Aortic smooth muscle cell (primary cell): ENCODE measurements around the gene GPR4. TPM values are rescaled to one million over a fixed set of nuclear protein-coding genes. Genes with fewer than 3 reads are reported as not detected.

Experiments used
- total RNA-seq: library from RNA; depleted of rRNA; stranded (reverse); fragments of >200 nt; gene quantifications from 2 replicates; pipeline ENCODE4 v1.2.3, GENCODE V29; 2014

Gene GPR4
- total RNA-seq, result 0.40 and 0.99 TPM in 2 replicates

DNA sequence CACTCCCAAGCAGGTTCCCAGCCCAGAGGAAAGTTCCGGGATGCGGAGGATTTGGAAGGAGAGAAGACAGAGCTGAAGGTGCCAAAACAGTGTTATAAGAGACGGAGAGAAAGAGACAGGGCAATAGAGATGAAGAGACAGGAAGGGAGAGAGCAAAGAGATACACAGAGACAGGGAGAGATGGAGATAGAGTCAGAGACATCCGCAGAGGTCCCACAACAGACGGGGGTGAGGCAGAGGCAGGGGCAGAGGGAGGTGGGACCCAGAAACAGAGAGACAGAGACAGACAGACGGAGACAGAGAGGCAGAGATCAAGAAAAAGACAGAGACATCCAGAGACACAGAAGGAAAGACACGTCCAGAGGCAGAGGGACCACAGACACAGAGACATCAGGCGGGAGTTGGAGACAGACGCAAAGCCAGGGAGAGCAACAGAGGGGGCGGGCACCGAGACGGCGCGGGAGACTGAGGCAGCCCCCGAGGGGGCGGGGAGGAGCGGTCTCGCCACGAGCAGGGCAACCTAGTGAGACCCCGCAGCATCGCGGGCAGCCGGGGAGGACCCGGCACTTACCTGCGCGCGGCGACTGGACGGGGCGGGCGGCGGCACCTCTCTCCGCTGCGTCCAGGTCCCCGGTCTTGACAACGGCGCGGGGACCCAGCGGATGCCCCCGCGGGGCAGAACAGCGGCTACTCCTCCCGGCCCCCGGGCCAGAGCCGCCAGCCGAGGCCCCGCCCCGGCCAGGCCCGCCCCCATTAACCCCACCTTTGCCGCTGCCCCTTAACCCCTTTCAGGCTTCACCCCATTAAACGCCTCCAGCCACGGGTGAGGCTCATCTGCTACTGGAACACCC is at the start of gene GPR4:
GPR4 (minus strand) TSS at position 689 of the 851 bp plus-strand sequence. CDS start 10,346 bp downstream, outside the sequence.

DNA sequence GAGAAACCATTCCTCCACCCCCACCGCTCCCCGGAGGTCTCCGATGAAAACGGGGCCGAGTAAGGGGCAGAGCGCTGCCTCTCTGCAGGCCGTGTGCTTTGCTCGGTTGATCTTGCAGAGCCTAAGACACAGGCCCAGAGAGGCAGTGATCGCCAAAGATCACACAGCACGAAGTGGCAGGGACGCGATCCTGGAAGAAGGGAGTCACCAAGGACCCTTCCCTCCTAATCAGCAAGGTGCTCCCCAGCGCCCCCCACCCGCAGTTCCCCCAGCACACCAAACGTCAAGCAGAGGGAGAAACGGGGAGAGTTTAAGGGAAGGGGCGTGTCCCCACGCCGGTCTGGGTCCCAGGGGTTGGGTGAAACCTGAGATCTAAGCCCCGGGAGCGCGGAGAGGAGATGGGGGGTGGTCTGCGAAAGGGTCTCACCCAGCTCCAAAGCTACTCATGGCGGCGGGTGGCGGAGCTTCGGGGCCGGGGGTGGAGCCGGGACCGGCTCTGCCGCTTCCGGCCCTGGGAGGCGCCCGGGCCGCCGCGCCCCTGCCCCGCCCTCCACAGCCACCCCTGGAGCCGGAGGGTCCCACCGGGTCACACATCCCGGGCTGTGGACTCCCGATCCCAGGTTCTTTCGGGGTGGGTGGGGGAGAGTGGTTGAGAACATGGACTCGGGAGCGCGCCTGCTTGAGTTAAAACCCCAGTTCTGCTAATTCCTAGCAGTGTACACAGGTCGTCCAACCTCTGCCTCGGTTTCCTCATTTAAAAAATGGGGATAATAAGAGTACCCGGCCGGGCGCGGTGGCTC is 37.1 kb upstream of the GPR4 start, which contains the start of gene EML2:
EML2 (minus strand) TSS at position 468 of the 800 bp plus-strand sequence; CDS start at position 447, 21 bp downstream.

DNA sequence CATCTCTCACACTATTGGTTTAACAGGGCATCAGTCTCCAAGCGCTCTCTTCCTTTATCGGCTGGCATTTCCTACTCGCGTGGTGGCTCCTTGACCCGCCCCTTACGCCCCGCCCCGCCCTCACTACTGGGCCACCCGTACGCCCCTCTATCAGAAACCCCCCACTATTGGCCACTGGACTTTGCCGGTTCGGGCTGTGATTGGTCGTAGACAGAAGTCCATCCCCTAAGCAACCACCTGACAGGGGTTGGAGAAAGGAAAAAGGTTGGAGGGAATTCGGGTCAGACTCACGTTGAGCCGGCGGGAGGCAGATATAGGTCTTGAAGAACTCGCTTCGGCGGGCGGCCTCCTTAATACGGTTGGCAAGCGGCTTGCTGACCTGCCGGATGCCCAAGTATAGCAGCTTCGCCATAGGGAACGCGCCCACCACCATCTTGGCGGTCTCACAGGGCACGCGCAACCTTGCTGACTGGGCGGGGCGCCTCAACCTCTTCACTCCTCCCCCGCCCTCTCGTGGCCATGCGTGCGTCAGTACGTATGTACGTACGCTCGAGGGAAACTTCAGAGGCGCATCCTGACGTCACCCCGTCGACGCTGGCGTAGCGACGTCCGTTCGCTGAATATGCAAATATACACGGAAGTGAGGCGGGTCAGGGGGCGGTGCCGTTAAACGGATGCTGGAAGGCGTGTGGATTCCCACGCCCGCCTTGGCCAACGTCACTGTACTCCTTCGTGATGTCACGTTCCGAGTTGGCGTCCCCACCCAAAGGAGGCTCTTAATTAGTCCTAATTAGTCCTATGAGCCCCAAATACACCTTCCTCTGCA is 17.5 kb downstream of the GPR4 start, which contains the start of gene OPA3:
OPA3 (minus strand) TSS at position 471 of the 826 bp plus-strand sequence; CDS start at position 433, 38 bp downstream.

Other genes starting within 250 kb of the GPR4 start
- gene ERCC2, start 231.6 kb downstream of the GPR4 start, total RNA-seq, result 9.1 and 14.4 TPM in 2 replicates
- 0.53 and 2.9 TPM in 2 replicates for gene PPP1R13L, start 197.1 kb downstream of the GPR4 start, total RNA-seq
- 4.1 and 6.9 TPM in 2 replicates for gene POLR1G, start 195.6 kb downstream of the GPR4 start, total RNA-seq
- gene ERCC1, start 178.3 kb downstream of the GPR4 start, total RNA-seq, result 113 and 133 TPM in 2 replicates
- 0.40 and 0.44 TPM in 2 replicates for gene FOSB, start 134.2 kb downstream of the GPR4 start, total RNA-seq
- 4.4 and 6.5 TPM in 2 replicates for gene RTN2, start 105.2 kb downstream of the GPR4 start, total RNA-seq
- 1.7 and 2.1 TPM in 2 replicates for gene PPM1N, start 103.8 kb downstream of the GPR4 start, total RNA-seq
- gene VASP, start 94.7 kb downstream of the GPR4 start, total RNA-seq, result 53.3 and 61.2 TPM in 2 replicates
- gene OPA3, start 17.4 kb downstream of the GPR4 start, total RNA-seq, result 4.4 TPM in 2 replicates
- 46.1 and 55.6 TPM in 2 replicates for gene EML2, start 37.2 kb upstream of the GPR4 start, total RNA-seq
- 0.12 and 0.26 TPM in 2 replicates for gene GIPR, start 66.0 kb upstream of the GPR4 start, total RNA-seq
- 676 and 796 TPM in 2 replicates for gene SNRPD2, start 89.7 kb upstream of the GPR4 start, total RNA-seq
- gene QPCTL, start 90.5 kb upstream of the GPR4 start, total RNA-seq, result 7.2 and 9.4 TPM in 2 replicates
- gene FBXO46, start 128.7 kb upstream of the GPR4 start, total RNA-seq, result 2.2 and 2.8 TPM in 2 replicates
- not detected in 2 replicates for gene MEIOSIN, start 131.2 kb upstream of the GPR4 start, total RNA-seq
- 5.5 and 6.0 TPM in 2 replicates for gene SIX5, start 167.0 kb upstream of the GPR4 start, total RNA-seq
- gene DMPK, start 180.3 kb upstream of the GPR4 start, total RNA-seq, result 169 and 191 TPM in 2 replicates
- gene DMWD, start 190.6 kb upstream of the GPR4 start, total RNA-seq, result 32.6 and 34.7 TPM in 2 replicates
- 0.12 and 0.13 TPM in 2 replicates for gene RSPH6A, start 213.1 kb upstream of the GPR4 start, total RNA-seq